ENCODE results near the gene C4B.

- TF ChIP-seq CTCF (IDR thresholded peaks at IDR 0.05): no peak
- TF ChIP-seq POLR2A (IDR thresholded peaks at IDR 0.05): no peak
- no peak for TF ChIP-seq EP300 (IDR thresholded peaks at IDR 0.05)
Observed at GRCh38 chr6:31971279-31971992, 43.2 kb upstream of the C4B start.
